NCI-H187 (cell line): ENCODE measurements around the gene CDH6.

Source experiments
- DNase-seq, 2 experiments: peaks; one replicate each; lab custom pipeline; 2025; lab: John Stamatoyannopoulos, UW

The CDH6 gene

GRCh38 chr5:31377274-31377946 lies 183.9 kb downstream of the CDH6 start:
- no peak for DNase-seq

DNA sequence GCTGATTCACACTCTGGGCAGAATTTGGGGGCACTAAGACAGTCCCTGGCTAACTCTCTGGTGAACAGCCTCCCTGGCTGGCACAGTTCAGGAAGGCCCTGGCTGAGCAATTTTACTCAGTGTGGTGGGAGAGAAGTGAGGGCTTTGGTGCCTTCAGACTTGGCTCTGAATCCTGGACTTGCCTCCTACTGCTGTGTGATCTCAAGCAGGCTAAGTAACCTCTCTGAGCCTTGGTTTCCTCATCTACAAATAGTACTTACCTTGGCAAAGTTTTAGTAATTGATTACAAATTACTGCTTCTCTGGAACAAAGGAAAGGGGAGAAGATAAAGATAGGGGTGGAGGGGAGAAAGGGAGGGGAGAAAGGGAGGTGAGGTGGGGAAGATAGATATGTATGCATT lies 184.7 kb downstream of the CDH6 start:
- DNase-seq: no peak
